AG04449 (cell line): ENCODE data around the gene STK32A.
A peak's percentile ranks its signal among the peaks of the same experiment; 100 is the strongest.

ENCODE experiments used
- CTCF ChIA-PET: fragments of 350-600 bp; formaldehyde crosslinking; extraction: SDS; loops from one replicate; lab custom pipeline; 2021; ENCODE audit warnings: antibody characterized with exemption; lab: Yijun Ruan, JAX
- POLR2A ChIA-PET: fragments of 400-600, 350-600 bp; formaldehyde crosslinking; extraction: SDS; loops from one replicate; lab custom pipeline; 2020; ENCODE audit warnings: antibody characterized with exemption, inconsistent platforms; lab: Yijun Ruan, JAX
- DNase-seq: peaks from one replicate; pipeline ENCODE4 v3.0.0-alpha.2; 2010; ENCODE audit warnings: low read depth, low spot score
- H3K4me3 ChIP-seq: 2 replicates; pipeline ENCODE4 v1.5.1; 2011; ENCODE audit warnings: low read depth, mild to moderate bottlenecking, control low read depth, low read length
- TF ChIP-seq, protein P1 (sequence below): IDR thresholded peaks from one replicate; pipeline ENCODE4 v1.5.1; 2011; ENCODE audit warnings: mild to moderate bottlenecking, moderate library complexity, low read length, control low read depth, inconsistent platforms; ENCODE audit not compliant: insufficient read depth; ENCODE audit errors: missing control alignments

Gene STK32A

DNA sequence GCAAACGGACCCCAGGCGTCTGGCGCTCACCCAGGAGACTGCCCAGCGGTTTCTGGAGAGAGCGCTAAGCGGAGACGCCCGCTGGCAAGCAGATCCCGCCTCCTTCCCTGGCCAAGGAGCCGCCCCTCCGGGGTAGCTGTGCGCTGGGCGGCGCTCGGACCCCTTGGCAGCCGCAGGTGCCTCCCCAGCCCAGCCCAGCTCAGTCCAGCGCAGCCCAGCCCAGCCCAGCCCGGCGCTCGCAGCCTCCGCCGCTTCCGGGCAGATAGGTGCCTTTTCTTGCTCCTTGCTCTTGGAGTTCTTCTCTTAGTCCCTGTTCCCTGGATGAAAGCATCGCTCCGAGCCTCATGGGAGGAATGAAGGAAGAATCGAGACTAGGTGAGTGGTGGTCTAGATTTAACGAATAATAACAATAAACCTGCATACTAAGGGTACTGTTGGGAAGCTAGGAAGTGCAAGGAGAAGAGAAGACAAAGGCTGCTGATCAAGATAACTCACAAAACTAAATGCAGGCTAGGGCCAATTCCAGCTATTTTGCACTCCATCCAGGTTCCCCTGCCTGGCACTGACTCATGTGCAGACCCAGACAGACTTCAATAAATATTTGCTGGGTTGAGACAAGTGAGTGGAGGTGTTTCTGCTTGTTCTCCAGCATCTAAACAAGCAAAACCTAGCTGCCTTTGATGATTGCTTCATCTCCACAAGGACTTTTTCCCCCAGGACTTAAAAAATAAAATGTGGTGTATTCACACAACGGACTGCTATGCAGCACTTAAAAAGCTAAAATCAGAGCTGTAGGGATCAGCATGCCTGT, at the start of gene STK32A:
Gene STK32A (plus strand): TSS at position 202 of the 811 bp plus-strand sequence. CDS start 4,609 bp downstream, outside the sequence.
- CTCF ChIA-PET = interaction anchor here (1.3 to 1.7 kb wide), 2 partner anchors 9 to 343 kb away, joined by 4 read pairs; no protein-coding TSS in a partner anchor
- POLR2A ChIA-PET = interaction anchor here (0.6 kb wide), 1 partner anchor 137 kb away, joined by 3 read pairs; no protein-coding TSS in a partner anchor
- DNase-seq = no peak
- H3K4me3 ChIP-seq = peak within 1 kb of the TSS; percentile 47
- TF ChIP-seq, protein P1, sequence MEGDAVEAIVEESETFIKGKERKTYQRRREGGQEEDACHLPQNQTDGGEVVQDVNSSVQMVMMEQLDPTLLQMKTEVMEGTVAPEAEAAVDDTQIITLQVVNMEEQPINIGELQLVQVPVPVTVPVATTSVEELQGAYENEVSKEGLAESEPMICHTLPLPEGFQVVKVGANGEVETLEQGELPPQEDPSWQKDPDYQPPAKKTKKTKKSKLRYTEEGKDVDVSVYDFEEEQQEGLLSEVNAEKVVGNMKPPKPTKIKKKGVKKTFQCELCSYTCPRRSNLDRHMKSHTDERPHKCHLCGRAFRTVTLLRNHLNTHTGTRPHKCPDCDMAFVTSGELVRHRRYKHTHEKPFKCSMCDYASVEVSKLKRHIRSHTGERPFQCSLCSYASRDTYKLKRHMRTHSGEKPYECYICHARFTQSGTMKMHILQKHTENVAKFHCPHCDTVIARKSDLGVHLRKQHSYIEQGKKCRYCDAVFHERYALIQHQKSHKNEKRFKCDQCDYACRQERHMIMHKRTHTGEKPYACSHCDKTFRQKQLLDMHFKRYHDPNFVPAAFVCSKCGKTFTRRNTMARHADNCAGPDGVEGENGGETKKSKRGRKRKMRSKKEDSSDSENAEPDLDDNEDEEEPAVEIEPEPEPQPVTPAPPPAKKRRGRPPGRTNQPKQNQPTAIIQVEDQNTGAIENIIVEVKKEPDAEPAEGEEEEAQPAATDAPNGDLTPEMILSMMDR = no peak

DNA sequence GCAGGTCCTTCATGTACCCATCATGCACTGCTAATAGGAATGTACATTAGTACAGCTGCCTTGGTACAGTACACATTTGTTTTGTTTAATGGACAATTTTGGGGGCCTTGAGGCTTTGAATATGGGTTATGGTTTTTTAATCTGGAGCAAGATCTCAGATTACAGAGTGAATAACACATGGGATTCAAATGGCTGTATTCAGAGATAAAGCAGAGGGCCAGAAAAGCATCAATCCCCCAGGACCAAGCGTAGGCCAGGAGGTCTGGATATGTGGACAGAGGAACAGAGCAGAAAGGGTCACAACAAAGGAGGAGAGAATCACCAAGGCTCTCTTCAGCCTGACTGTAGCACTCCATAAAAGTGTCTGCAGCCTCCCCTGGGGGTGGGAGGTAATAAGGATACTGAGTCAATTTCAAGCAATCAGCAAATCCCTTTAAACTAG, 47.7 kb upstream of the STK32A start:
- TF ChIP-seq, protein P1 = no peak
- CTCF ChIA-PET = interaction anchor here (0.6 to 7.8 kb wide), 14 partner anchors 8 to 654 kb away, joined by 3 to 155 read pairs (median 16); no protein-coding TSS in a partner anchor

DNA sequence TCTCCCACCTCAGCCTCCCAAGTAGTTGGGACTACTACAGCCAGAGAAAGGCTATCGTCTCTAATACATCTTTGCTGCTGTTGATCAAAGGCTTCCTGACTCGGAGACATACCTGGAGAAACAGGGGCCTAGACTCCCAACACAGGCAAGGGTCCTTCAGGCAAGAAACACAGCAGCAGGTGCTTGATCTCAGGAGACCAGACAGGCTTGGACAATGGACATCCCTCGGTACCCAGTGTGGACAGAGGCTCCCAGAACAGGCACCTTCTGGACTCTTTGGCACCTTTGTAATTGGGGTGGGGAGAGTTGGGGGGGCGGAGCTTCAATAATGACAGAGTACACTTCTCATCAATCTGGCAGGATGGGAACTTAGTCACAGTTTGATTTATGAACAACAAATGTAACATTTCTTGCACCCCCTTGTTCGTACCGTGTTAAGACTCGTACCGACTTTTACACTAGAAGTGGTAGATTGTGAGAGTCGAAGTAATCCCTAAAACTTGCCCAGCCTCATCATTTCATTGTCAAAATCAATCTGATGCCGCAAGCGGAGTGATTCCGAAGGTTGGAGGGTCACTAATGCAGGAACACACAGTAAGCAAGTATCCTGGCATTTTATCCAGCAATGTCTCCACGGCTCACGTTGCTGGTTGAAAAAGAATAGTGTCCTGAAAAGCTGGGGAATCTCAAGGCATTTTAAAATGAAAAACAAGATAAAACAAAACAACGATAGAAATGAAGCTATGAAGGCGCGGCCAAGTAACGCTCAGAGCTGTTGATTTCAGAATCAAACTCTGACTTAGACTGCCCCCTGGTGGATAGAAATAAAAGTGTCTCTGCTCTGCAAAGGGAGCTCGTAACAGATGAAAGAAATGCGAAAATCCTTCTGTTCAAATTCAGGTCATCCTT, 46.4 kb upstream of the STK32A start:
- no peak for DNase-seq
- CTCF ChIA-PET = interaction anchor here (0.6 to 7.8 kb wide), 58 partner anchors 9 to 741 kb away, joined by 3 to 155 read pairs (median 4); partner anchors contain the start of gene TCERG1
- no peak overlapping the region for H3K4me3 ChIP-seq
- TF ChIP-seq, protein P1 = peak; percentile 57
- POLR2A ChIA-PET = no interaction called here

More for the DNA sequence above, 47.7 kb upstream of the STK32A start:
- DNase-seq = no peak
- H3K4me3 ChIP-seq = no peak overlapping the region
- POLR2A ChIA-PET = no interaction called here

DNA sequence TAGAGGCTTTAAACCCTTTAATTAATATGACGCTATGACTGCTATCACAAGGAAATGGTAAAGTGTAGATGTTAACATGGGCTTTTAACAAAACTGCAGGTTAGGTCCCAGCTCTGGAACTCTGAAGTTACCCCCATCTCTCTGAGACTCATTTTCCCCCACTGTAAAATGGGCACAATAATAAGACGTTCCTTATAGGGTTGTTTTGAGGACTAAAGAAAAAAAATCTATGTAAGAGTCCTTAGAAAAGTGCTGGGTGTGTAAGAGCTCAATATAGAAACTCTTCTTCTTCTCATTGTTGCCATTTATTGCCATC, 45.8 kb upstream of the STK32A start:
- no peak overlapping the region for H3K4me3 ChIP-seq
- ChIA-PET CTCF (interaction anchor here (0.7 to 7.8 kb wide), 55 partner anchors 8 to 742 kb away, joined by 3 to 155 read pairs (median 4); partner anchors contain the start of gene TCERG1), POLR2A (no interaction called here)
- TF ChIP-seq, protein P1 = no peak
- no peak for DNase-seq

DNA sequence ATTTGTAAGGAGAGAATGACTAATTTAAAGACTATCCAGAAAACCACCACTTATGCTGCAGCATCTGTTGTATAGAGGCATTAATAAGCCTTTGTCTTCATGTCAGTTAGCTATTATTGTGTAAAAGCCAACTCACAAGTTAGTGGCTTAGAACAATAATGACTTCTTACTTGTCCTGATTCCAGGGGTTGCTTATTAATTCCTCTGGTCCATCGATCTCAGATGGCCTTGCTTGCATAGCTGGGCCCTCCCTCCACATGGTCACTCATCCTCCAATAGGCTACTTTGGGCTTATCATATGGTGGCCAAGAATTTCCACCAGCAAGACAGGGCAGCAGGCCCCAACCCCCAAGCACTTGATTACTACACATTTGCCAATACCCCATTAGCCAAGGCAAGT, 44.5 kb upstream of the STK32A start:
- TF ChIP-seq, protein P1 = no peak
- POLR2A ChIA-PET = no interaction called here
- no peak overlapping the region for H3K4me3 ChIP-seq
- DNase-seq = no peak
- CTCF ChIA-PET = interaction anchor here (0.7 to 7.8 kb wide), 10 partner anchors 11 to 657 kb away, joined by 3 to 155 read pairs (median 11); no protein-coding TSS in a partner anchor
